GM18951 (cell line): ENCODE measurements around the gene NTSR2.

Experiments used
- POLR2A ChIP-seq: IDR thresholded peaks from 4 replicates; pipeline ENCODE4 v1.6.1; 2011; ENCODE audit warnings: mild to moderate bottlenecking; ENCODE audit not compliant: insufficient read length, insufficient read depth; ENCODE audit errors: extremely low read depth
- in situ Hi-C: fragments of 300-500 bp; cut with MboI; formaldehyde crosslinking; loops from one replicate; pipeline ENCODE4 v1.12.0; 2022; ENCODE audit warnings: low sequenced_read_pairs, mixed read lengths, inconsistent platforms; ENCODE audit not compliant: unreplicated experiment

NTSR2 gene

GRCh38 chr2:11680901-11681721 is 11.1 kb upstream of the NTSR2 start:
- in situ Hi-C loops = no loop called here

GRCh38 chr2:11680182-11680900 is 10.3 kb upstream of the NTSR2 start:
- TF ChIP-seq POLR2A = no peak
- in situ Hi-C loops = no loop called here

More at GRCh38 chr2:11680901-11681721, 11.1 kb upstream of the NTSR2 start:
- no peak for TF ChIP-seq POLR2A

GRCh38 chr2:11679486-11680181 is 9.6 kb upstream of the NTSR2 start:
- TF ChIP-seq POLR2A = no peak
- in situ Hi-C loops = no loop called here

GRCh38 chr2:11679016-11679415 is 9.0 kb upstream of the NTSR2 start:
- in situ Hi-C loops = no loop called here

DNA sequence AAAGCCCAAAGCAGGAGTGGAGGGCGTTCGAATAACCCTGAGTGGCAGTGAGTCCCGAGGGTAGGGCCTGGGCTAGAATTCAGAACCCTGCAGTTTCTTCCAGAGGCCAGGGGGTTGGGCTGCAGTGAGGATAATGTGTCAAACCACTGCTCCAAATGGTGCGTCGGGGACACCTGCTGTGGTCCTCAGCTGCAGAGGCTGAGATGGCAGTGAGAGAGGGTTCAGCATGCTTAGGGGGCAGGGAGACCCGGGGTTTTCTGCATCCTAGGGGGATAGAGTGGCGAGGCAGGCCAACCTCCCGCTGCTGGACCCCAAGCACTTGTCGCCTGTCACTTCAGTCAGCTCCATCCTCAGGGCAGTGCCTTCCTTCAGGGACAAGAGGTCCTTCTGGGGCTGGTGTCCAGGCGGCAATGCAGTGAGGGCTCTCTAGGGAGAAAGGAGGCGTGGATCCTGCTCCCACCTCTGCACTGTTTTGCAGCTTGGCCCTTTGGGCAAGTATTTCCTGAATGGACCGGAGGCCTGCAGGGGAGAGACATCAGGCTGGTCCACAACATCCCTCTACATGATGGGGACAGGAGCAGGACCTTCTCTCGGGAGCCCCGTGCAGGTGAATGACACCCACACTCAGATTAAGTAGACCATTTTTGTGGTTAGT is 8.4 kb upstream of the NTSR2 start:
- in situ Hi-C loops = no loop called here
- TF ChIP-seq POLR2A = no peak

More at GRCh38 chr2:11679016-11679415, 9.0 kb upstream of the NTSR2 start:
- TF ChIP-seq POLR2A = no peak

DNA sequence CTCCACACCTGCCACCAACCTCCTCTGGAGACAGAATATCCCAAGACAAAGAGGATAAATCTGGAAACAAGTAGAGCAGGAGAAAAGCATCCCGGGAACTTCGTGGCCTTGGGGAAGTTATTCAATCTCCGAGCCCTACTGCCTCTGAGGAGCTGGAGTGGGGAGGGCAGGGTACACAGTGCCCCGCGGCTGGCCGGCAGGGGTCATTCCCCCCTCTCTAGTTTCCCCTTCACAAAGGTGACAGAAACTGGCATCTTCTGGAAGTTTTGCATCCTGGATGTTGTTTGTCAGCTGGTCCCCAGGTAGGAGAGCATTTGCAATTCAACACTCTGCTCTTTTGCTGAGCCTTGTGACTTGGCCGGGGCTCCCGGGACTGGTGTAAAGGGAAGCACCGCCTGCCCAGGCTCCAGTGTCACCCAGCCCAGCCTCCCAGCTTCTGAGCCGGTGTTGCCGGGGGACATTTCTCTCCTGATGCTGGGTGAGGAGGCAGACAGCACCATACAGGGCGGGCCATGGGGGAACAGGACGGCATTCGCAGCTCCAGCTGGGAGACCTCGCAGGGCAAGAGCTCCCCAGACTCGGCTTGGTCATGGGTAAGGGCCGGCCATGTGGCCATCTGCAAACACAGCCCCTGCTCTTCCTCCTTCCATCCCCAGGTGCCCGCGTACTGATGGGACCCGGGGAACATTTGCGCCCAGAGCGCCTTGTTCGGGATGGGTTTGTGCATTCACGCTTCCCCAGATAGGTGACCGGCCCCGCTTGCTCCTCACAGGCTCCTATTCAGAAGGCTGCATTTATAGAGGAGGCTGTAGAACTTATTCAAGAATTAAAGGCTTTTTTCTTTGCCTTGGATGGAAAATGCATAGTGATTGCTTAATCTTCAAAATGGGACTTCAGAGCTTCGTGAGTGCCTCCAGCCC is 7.4 kb upstream of the NTSR2 start:
- no peak for TF ChIP-seq POLR2A
- in situ Hi-C loops = no loop called here

- in situ Hi-C loops = no loop called here
- TF ChIP-seq POLR2A = no peak
Measured at GRCh38 chr2:11676640-11677039, 6.6 kb upstream of the NTSR2 start.

DNA sequence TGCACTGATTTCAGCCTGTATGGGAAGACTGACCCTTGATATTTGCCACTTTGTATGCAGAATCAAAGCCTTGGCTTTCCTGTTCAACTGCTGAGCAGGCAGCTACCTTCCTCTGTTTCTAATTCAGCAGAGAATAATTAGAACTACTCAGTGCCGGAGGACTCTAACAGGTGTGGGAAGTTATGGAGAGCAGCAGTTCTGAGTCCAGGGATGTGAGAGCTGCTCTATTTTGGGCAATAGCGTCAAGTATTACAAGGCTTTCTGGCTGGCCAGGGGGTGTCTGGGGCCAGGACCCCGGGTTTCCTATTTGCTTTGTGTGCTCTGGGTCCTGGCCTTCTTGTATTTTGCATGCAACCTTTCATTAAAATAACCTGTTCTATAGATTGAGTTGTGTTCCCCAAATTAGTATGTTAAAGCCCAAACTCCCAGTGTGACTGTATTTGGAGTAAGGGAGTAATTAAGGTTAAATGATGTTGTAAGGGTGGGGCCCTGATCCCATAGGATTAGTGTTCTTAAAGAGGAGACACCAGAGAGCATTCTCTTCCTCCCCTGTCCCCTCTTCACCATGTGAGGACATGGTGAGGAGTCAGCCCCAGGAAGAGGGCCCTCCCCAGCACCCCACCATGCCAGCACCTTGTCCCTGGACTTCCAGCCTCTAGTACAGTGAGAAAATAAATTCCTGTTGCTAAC is 5.6 kb upstream of the NTSR2 start:
- in situ Hi-C loops = no loop called here

GRCh38 chr2:11674983-11675382 is 5.0 kb upstream of the NTSR2 start:
- in situ Hi-C loops = no loop called here
- TF ChIP-seq POLR2A = no peak

More for the DNA sequence above, 5.6 kb upstream of the NTSR2 start:
- TF ChIP-seq POLR2A = no peak

GRCh38 chr2:11672407-11672806 is 2.4 kb upstream of the NTSR2 start:
- no peak for TF ChIP-seq POLR2A
- in situ Hi-C loops = no loop called here

- in situ Hi-C loops = no loop called here
Measured at GRCh38 chr2:11667866-11668637, 1.9 kb downstream of the NTSR2 start.

More at GRCh38 chr2:11667866-11668637, 1.9 kb downstream of the NTSR2 start:
- TF ChIP-seq POLR2A = no peak
